ENCODE data around the gene FBLN1.
A peak's percentile ranks its signal among the peaks of the same experiment; 100 is the strongest.
"Not testable (repeated sequence)": the region's sequence is repeated elsewhere in the genome, so short reads cannot be mapped to it uniquely, and the experiment has no call there.

The FBLN1 gene

GRCh38 chr22:45548991-45549761 lies 46.5 kb downstream of the FBLN1 start:
- DNase-seq = peak; percentile 90

DNA sequence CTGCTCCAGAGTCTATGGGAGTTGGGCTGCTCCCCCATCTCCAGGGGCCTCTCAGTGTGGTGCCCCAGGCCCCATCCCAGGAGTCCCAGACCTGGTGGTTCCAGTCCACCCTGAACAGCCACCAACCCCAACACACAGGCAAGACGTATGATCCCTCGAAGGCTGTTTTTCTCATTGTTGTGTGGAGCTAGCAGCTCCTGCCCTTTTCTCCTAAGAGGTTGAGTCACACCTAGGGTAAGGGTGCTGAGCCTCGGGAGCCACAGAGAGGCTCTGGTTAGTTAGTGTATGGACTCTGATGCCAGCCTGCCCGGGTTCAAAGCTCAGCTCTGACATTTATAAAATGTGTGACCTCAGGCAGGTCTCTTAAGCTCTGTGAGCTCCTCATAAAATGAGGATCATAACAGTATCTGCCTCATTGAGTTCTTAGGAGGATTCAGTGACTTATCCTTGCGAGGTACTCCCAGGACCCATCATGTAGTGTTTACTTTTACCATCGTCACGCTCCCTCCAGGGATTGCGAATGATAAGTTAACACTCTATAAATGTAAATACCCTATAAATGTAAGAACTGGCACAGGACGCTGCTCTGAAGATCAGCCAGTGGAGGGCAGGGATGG lies 47.2 kb downstream of the FBLN1 start:
- DNase-seq = no peak

GRCh38 chr22:45550416-45550815 lies 47.7 kb downstream of the FBLN1 start:
- no peak for DNase-seq

GRCh38 chr22:45550891-45551290 lies 48.2 kb downstream of the FBLN1 start:
- DNase-seq = no peak

DNA sequence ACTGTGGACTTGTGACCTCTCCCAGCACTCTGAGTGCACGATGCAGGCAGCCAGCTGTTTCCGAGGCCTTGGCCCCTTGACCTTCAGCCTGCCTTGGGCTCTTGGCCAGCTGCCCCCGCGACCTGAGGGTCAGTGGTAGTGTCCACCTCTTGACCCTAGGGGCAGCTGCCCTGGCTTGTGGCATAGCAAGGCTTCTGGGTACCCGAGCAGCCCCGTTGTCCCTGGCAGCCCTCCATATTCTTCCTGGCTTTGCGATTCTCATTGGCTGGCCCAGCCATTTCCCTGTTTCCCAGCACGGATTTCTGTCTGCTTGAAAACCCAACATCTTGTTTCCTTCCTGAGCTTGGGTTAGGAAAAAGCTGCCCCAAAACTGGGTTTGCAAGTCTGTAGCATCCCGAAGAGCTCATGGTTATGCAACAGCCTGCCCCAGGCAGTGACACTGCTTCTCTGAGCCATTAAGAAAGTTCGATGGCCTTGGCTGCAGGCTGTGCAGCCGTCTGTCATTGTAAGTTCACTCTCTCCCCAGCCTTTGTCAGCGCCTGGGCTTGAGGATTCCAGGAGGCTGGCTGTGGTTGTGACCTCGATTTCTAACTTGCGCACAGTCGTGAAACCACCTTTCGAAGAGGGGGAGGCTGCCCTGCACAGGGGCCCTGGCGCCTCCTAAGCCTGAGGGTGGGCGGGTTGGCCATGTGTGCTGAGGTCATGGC lies 48.8 kb downstream of the FBLN1 start:
- no peak for DNase-seq

DNA sequence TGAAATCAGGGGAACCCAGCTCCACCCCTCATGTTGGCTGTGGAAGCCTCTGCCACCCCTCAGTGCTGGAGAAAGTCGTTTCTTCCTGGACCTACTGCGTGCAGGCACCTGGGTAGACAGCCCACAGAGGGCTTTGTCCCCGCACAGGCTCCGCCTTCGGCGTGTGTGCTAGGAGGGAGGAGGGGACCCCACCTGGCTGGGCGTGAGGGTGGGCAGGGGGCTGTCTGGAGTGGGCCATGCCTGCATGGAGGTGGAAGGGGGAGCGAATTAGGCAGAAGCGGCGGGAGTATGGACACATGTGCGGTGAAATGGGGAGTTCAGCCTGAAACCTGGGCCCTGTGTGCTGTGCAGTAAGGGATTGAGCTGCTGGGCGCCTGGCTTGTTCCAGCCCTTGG lies 49.3 kb downstream of the FBLN1 start:
- no peak for DNase-seq

DNA sequence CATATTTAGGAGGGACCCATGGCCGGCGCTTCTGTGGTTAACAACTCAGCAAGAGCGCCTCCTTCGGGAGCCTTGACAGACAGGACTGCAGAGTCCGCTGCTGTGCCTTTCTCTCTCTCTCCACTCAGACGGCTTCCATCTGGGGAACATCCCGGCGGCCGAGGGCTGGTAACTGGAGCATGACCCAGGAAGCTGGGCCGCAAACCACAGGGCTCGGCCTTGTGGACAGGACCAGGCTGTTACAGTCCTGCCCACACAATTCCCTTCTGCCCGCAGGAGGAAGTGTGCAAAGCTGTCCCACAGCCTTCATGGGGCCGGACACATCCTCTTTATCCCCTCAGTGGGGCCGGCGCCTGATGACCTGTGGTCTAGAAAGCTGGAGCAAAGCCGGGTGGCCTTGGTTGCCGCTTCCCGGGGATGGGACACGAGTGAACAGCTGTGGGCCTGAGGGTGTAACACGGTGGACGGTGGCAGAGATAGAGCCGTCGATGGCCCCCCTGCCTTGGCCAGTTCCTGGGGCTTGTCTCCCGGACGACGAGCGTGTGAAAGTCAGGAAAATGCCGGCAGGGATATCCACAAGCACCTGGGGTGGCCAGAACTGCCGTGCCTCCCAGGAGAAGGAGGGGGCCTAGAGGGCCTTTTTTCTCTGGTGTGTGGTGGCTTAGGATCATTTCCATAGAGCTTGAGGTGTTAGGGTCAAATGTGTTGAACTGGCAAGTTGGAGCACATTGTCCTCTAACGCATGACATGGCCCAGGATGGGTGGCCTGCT lies 50.1 kb downstream of the FBLN1 start:
- peak; percentile 79 for DNase-seq

- DNase-seq = peak; percentile 94
These were observed 50.8 kb downstream of the FBLN1 start for GRCh38 chr22:45553351-45554039.

GRCh38 chr22:45554040-45554406 lies 51.3 kb downstream of the FBLN1 start:
- no peak for DNase-seq

DNA sequence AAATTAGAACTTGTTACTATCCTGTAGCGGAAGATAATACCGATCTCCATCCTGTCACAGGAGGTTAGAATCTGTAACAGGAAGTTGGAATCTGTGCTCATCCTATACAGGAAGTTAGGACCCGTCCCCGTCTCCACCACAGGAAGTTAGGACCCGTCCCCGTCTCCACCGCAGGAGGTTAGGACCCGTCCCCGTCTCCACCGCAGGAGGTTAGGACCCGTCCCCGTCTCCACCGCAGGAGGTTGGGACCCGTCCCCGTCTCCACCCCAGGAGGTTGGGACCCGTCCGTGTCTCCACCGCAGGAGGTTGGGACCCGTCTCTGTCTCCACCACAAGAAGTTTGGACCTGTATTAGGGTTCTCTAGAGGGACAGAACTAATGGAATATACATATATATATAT lies 52.2 kb downstream of the FBLN1 start:
- DNase-seq = no peak

GRCh38 chr22:45557926-45558325 lies 55.2 kb downstream of the FBLN1 start:
- peak; percentile 23 for DNase-seq

DNA sequence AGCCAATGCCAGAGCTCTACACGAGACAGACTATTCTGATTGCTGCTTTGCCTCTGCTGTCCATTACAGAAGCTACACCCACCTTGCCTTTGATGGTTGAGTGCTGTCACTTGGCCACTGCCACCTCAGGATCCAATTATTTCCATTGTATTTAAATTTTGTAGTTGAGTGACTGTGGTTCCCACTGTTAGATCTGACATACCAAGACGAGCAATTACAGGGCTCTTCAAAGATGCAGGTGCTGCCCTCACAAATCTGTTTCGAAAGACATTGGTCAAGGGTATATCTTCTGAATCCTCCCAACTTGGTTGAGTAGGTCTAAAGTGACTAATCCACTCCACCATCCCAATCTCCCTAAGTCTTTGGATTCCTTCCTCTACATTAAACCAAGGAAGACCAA lies 57.4 kb downstream of the FBLN1 start:
- not testable (repeated sequence) for DNase-seq

DNA sequence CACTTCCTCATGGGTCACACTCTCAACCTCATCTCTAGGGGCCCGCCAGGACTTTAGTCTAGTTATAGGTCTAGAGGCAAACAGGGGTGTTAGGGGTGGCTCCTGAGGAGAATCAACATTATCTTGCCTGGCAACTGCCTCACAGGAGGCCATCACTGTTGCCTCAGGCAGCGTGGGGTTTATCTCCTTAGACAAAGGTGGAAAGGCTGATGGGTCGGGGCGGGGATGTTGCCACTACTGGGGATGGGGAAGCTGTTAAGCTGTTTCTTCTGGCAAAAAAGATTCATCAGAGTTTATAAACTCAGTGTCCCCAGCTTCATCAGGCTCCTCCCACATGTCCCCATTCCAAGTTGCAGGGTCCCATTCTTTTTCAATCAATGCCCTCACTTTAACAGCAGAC lies 58.1 kb downstream of the FBLN1 start:
- DNase-seq = not testable (repeated sequence)

DNA sequence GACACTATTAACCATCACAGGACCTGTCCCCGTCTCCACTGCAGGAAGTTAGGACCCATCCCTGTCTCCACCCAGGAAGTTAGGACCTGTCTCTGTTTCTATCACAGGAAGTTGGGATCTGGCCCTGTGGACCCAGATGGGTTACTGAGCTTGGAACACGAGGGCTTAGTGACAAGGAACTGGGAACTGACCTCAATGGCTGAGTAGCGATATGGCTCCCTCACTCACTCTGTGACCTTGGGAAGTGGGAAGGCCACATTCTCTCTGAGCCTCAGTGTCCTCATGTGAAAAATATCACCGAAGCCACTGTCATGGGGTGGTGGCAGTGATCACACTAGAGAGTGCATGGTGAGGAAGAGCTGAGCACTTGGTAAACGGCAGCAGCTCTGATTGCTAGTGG lies 59.4 kb downstream of the FBLN1 start:
- DNase-seq = no peak

DNA sequence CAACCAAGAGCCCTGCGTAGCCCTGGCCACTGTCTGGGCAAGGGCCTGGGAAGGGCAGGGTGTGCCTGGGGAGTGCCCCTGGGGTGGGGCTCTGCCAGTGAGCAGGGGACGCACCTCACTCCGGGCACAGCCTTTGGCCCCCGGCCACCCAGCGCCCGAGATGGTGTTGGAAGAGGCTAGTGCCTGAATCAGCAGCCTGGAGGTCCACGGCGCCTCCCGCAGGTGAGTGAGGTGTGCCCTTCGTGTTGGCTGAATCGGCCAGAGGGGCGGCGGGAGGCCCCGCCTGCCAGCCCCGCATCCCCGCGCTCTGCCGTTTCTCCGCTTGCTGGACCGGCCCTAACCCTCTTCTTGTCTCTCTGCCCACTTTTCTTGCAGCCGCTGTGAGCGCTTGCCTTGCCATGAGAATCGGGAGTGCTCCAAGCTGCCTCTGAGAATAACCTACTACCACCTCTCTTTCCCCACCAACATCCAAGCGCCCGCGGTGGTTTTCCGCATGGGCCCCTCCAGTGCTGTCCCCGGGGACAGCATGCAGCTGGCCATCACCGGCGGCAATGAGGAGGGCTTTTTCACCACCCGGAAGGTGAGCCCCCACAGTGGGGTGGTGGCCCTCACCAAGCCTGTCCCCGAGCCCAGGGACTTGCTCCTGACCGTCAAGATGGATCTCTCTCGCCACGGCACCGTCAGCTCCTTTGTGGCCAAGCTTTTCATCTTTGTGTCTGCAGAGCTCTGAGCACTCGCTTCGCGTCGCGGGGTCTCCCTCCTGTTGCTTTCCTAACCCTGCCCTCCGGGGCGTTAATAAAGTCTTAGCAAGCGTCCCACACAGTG lies 60.1 kb downstream of the FBLN1 start:
- DNase-seq = no peak

GRCh38 chr22:45563362-45564040 lies 60.8 kb downstream of the FBLN1 start:
- no peak for DNase-seq

GRCh38 chr22:45564349-45565030 lies 61.8 kb downstream of the FBLN1 start:
- DNase-seq = peak; percentile 30

DNA sequence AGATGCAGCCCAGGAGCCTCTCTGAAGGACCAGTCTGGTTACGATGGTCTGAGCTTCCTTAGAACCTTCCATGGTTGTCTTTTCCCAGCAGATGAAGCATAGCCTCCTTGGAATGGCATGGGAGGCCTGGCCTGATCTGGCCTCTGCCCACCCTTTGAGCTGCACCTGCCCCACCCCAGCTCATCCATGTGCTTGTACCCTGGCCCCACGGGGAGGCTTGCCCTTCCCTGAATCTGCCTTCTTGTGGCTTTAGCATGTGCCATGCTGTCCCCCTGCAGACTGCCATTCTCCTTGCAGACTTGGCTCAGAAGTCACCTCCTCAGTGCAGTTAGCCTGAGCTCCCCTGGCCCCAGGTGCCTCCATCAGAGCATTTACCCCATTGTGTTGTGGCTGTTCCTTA lies 62.5 kb downstream of the FBLN1 start:
- DNase-seq = no peak

DNA sequence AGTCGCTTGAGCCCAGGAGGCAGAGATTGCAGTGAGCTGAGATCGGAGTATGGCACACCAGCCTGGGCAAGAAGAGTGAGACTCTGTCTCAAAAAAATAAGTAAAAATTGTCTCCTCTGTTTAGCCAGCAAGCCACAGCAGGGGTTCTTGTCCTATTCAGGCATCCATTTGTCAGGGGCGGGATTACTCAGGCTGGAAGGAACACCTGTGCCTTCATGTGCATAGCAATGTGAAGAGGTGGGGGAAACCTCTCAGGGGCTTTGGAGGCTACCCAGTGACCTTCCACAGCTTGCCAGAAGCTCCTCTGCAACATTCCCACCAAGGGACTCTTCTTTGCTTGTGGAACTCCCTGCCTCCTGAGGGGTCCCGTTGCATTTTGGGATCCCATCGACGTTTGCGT lies 63.3 kb downstream of the FBLN1 start:
- no peak for DNase-seq

- DNase-seq = no peak
These were observed 65.5 kb downstream of the FBLN1 start for GRCh38 chr22:45568213-45568612.
